Measurements from ENCODE around the gene LPO.

LPO gene

GRCh38 chr17:58278661-58279015 lies 40.3 kb downstream of the LPO start:
- no peak for DNase-seq (ENCODE audit: low spot score)
- TF ChIP-seq, protein P1, sequence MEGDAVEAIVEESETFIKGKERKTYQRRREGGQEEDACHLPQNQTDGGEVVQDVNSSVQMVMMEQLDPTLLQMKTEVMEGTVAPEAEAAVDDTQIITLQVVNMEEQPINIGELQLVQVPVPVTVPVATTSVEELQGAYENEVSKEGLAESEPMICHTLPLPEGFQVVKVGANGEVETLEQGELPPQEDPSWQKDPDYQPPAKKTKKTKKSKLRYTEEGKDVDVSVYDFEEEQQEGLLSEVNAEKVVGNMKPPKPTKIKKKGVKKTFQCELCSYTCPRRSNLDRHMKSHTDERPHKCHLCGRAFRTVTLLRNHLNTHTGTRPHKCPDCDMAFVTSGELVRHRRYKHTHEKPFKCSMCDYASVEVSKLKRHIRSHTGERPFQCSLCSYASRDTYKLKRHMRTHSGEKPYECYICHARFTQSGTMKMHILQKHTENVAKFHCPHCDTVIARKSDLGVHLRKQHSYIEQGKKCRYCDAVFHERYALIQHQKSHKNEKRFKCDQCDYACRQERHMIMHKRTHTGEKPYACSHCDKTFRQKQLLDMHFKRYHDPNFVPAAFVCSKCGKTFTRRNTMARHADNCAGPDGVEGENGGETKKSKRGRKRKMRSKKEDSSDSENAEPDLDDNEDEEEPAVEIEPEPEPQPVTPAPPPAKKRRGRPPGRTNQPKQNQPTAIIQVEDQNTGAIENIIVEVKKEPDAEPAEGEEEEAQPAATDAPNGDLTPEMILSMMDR (IDR thresholded peaks at IDR 0.05; ENCODE audit: extremely low read depth, missing control alignments), result no peak

DNA sequence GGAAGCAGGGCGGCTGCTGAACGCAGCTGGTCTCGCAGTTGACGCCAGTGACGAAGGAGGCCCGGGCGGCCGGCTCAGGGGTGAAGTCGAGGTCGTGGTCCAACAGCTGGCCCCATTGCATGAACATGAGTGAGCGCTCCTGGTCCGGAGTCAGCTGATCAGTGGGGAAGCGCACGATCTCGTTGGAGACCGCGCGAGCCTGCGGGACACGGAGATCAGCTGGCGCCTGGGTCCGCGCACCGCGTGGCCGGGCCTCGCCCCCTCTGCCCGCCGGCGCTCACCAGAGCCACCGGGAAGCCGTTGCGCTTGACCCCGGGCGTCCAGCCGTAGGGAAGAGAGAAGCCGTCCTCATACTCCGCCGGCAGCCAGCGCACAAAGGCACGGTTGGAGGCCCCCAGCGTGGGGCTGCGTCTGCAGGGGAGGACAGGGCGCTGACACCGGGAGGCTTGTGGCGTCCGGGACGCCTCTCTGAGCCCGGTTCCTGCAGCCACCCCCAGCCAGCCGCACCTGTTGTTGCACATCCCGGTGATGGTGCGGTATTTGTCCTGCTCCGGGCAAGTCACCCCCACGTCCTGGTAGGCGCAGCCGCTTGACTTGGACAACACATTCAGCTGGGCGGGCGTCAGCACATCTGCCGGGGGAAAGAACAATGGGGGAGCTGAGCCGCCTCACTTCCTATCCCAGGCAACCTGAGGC lies 40.8 kb downstream of the LPO start:
- TF ChIP-seq, protein P1 (IDR thresholded peaks at IDR 0.05; ENCODE audit: extremely low read depth, missing control alignments), result no peak
- DNase-seq (ENCODE audit: low spot score), result no peak

DNA sequence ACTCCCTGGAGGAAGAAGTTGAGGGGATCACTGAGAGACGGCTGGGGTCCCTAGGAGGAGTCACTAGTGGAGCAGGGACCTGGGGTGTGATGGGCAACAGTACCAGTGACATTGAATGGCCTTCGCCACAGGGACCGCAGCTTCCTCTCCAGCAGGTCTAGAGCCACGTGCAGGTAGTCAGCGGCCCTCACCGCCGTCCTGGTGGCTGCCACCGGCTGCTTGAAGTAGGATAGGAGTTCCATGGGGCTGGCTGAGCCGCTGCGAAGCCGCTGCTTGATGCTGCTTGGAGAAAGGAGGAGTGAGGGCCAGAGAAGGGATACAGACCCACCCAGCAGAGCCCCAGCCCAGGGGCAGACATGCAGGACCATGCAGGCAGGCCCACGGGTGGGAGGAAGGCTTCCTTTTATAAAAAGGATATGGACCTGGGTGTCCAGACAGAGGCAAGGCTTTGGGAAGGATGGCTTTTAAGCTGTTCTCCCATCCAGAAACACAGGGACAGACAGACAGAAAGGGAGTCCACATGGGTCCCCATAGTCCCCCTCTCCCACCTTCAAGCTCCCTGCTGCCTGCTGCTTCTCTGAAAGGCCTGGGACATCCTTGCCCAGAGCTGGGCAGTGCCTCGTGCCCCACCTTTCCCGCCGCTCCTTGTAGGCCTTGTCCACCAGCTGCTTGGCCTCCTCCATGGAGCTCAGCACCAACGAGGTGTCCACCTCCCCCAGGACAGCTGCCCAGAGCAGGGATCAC lies 41.5 kb downstream of the LPO start:
- no peak for DNase-seq (ENCODE audit: low spot score)
- TF ChIP-seq, protein P1 (IDR thresholded peaks at IDR 0.05; ENCODE audit: extremely low read depth, missing control alignments), result no peak

DNA sequence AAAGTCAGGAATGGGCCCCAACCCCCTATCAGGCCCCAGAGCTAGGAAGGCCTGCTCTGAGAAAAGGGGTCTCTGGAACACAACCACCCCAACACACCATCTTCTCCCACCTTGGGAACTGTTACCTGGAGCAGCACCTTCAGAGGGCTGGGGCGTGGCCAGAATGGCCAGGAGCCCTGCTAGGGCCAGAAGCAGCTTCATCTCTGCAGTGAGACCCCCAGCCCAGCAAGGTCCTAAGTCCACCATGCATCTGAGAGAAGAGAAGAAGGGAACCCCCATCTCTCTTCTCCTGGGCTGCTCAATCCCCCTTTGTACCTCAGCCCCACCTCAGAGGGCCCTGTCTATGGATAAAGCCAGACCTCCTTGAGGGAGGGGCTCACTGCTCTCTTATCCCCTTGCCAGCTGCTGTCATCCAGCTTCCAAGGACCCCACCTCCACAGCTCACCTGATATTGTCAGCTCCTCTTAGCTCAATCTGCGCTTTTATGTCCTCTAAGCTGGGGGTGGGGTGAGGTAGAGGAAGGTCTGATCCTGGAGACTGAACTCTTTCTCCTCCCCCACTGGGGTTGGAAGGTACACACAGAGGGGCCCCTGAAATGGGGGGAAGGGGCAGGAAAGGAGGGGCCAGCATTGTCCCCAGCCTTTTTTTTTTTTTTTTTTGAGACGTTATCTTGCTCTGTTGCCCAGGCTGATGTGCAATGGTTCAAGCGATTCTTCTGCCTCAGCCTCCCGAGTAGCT lies 42.3 kb downstream of the LPO start, which contains the start of gene MPO:
TSS of gene MPO (minus strand) at position 456 of the 738 bp plus-strand sequence. CDS start at position 279, 177 bp downstream.
- TF ChIP-seq, protein P1 (IDR thresholded peaks at IDR 0.05; ENCODE audit: extremely low read depth, missing control alignments), result no peak
- DNase-seq (ENCODE audit: low spot score), result no peak

DNA sequence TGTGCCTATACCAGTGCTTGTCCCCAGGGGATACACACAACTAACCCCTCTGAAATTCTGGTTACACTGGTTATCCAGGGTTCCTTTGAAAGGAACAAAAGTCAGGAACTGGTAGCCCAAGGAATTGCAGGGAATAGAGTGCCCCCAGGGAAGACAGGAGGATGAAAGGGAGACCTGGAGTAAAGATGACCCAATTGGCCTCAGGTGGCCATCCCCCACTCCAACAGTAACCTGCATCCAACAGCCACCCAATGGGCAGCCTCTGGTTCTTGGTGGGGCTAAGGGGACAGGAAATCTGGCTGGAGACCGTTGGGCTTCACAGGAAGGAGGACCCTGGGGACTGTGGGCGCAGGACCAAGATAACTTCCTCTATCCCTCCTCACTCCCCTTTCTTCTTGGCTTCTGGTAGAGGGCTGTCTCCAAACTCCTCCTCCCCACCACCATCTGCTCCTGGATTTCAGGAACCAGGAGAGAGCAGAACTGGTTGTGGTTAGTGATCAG lies 43.2 kb downstream of the LPO start:
- DNase-seq (ENCODE audit: low spot score), result no peak
- TF ChIP-seq, protein P1 (IDR thresholded peaks at IDR 0.05; ENCODE audit: extremely low read depth, missing control alignments), result no peak

DNA sequence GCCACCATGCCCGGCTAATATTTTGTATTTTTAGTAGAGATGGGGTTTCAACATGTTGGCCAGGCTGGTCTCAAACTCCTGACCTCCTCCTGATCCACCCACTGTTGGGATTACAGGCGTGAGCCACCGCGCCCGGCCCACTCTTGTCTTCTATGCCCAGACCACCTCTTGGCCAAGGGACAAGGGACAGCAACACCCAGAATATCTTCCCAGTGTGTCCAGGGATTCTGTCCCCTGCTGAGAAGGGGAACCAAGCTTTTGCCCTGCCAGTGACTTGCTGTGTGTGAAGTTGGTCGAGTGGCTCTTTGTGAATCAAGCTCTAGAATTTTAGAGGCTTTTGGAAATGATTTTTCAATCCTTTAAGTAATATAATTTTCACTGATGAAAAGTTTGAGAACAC lies 44.1 kb downstream of the LPO start:
- DNase-seq (ENCODE audit: low spot score), result no peak
- TF ChIP-seq, protein P1 (IDR thresholded peaks at IDR 0.05; ENCODE audit: extremely low read depth, missing control alignments), result no peak
